ENCODE results near the gene ODAD4.

GRCh38 chr17:41944943-41945342 is 14.5 kb downstream of the ODAD4 start:
- TF ChIP-seq POLR2A (IDR thresholded peaks at IDR 0.05): no peak
- no peak for TF ChIP-seq CTCF (IDR thresholded peaks at IDR 0.05)
